GM21390 (cell line): ENCODE data around the gene SP3.

Source experiments
- ATAC-seq: cut with Tn5 transposase; IDR thresholded peaks from one replicate; pipeline ENCODE4 v1.9.1; 2021; ENCODE audit not compliant: unreplicated experiment

Gene SP3

DNA sequence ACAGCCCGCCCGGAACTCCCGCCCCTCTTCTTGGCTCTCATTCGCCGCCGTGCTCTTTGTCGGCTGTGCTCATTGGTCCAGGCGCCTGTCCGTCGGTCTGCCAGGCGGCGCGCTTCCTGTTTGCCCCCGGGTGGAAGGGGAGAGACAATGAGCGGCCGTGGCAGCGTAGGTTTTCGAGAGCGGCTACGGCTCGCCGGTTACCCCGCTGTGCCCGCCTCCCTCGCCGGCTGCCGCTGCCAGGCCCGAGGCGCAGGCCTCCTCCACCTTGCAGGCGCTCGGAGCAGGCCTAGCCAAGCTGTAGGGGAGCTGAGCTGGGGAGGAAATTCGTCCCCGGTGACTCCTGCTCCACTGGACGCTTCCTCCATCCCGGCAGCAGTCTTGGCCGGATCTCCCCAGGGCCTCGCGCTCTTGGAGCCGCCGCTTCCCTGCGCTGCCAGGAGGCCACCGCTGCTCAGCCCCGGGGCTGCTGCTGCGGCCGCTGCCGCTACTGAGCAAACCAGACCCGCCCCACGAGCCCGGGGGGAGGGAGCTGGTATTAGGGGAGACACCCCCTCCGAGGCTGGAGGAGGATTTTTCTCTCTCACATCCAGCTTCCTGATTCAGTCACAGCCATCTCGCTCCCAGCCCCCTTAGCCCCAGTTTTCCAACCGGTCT is at the start of gene SP3:
TSS of gene SP3 (minus strand) at position 2 of the 654 bp plus-strand sequence. CDS start 202 bp downstream, outside the sequence.
- peak; percentile 70 for ATAC-seq

- no peak for ATAC-seq
Measured at GRCh38 chr2:174014699-174015070, 49.5 kb upstream of the SP3 start.

DNA sequence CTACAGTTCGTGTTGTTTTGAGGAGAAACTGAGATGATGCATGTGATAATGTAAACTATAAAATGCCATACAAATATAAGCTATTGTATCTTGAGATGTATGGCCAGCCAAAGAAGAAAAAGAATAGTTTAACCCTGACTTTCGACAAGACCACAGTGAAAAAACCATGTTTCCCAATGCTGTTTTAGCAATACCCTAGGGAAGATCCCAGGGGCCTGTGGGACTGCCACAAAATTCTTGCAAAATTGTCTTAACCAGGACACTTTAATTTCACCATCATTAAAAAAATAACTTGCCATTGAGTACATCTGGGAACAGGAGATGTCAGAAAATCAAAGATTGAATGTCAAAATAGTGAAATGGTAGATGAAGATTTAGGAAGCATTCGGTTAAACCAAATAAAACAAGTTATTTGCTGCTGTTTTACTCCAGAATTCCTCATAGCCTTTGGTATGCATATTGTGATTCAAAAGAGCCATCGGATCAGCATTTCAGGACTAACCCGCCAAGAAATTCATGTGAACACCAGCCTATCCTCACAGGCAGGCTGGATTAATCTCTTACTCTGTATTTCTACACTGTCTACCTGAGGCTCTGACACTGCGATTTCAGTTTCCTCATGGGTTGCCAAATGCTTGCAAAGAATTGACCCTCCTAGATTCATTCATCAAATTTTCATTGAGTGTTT is 49.0 kb upstream of the SP3 start:
- no peak for ATAC-seq

DNA sequence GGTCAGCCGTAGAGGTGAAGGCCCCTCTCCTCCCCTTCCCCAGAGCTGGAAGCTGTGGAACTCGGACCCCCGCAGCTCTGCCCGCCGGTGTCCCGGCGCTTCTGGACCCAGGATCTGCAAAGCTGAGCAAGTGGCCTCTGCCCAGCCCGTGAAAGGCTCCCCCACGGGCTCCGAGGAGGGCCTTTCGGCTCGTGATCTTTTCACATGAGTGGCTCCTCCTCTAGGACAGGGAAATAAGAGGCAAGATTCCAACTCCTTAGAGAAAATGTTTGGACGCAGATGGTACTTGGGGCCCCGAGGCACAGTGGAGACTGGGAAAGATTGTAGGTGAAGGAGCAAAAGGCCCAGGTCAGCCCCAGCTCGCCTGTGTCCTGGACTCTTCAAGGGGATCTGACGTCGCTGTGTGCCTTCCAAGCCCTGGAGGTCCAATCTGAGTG is 48.2 kb upstream of the SP3 start:
- no peak for ATAC-seq

- no peak for ATAC-seq
Measured at GRCh38 chr2:174012347-174013314, 47.5 kb upstream of the SP3 start.

DNA sequence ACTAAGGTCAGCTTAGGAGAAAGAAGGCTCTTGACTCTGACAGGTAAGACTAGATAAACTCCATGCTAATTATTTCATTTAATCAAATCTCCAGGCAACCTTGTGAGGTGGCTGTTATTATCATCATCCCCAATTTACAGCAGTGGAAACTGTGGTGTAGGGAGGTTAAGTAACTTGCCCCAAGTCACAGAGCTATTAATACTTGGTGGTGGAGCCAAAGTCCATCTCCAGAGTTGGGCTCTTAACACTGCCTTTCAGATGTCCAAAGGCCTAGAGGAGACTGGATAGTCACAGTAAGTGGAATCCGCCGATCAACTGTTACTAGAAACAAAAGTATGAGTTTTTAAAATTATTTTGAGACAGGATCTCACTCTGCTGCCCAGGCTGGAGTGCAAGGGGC is 46.6 kb upstream of the SP3 start:
- ATAC-seq: no peak

- ATAC-seq: no peak
Measured at GRCh38 chr2:174011173-174011572, 46.0 kb upstream of the SP3 start.

DNA sequence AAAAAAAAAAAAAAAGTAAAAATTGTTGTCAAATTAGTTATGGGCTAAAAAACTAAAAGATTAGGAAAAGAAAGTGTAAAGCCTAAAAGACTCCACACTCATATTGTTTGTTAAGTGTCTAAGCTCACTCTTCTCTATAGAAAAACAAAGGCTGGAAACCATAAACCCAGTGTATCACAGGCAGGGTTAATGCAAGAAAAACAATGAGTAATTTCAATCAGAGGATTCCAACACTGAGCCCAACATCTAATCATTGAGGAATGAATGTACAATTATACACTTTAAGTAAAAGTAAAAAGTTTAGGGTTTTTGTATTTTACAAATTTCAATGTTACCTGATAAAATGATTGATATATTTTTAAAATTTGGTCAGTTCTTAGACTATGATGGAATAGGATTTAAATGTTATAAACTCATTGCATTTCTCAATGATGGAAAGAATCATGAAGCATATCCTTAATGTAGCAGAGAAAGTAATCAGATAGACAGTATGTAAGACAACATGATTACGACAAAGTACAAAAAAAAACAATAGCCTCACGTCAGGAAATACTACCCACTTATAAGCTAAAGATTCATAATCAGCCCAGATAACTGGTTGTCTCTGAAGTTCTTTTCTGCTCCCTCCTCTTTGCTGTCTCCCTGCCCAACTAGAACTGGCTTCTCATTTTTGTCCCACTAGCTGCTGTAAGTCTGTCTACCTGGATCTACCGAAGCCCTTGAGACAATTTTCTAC is 44.5 kb upstream of the SP3 start:
- ATAC-seq: no peak

GRCh38 chr2:174008720-174009119 is 43.5 kb upstream of the SP3 start:
- no peak for ATAC-seq

GRCh38 chr2:174007010-174007409 is 41.8 kb upstream of the SP3 start:
- ATAC-seq: no peak

- no peak for ATAC-seq
Measured at GRCh38 chr2:174005801-174006419, 40.7 kb upstream of the SP3 start.

DNA sequence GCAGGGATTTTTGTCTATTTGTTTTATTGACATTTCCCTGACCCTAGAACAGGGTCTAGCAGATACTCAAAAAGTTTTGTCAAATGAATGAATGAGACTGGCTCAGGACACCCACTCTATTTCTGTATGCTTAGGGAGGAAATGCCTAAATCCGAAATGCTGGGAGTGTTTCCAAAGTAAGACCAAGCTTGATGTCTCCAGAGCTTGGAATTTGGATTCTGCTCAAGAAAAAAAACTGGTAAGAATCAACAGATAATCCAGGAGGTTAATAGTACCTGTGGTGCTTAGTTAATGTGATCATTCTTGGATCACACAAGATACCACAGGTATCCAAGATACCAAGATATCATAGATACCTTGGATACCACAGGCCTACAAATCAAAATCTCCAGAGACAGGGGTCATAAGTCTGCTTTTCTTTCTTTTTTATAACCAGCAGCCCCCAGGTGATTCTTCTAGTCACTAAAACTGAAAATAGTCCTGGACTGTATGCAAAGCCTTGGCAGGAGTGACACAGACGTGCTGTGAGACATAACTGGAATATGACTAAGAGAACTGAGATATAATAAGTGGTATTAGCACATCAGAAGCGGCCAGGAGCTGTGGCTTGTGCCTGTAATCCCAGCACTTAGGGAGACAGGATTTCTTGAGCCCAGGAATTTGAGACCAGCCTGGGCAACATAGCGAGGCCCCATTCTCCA is 39.9 kb upstream of the SP3 start:
- ATAC-seq: peak; percentile 84

DNA sequence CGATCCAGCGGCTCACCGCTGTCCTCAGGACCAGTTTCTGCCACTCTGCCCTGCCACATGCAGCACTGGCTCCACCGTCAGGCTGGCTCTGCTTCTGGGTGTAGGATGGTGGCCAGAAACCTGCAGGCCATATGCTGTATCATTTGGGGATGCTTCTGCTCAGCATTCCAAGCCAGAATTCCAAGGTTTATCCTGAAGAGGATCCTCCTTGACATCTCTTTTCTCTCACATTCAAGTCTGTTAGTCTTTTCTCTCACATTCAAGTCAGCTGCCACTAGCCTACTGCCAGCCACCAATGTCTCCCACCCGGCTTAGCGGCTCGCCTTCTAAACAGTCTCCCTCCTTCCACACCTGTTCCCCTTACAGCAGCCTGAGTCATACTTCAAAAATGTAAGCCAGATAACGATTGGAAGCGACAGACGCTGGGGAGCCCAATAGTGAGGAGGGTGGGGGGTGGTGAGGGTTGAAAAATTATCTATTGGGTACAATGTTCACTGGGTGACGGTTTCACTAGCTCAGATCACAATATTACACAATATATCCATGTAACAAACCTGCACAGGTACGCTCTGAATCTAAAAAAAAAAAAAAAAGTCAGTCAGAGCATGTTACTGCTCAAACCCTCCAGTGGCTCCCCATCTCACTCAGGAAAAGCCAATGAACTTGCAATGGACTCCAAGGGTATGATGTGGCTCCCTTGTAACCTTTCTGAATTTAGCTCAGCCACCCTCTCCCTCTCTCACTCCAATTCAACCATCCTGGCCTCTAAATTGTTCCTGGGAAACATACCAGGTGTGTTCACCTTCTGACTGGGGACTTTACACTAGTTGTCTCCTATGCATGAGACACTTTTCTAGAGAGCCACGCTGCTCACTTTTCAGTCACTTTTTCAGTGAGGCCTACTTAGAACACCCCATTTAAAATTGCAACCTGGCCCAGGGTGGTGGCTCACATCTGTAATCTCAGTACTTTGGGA is 38.8 kb upstream of the SP3 start:
- no peak for ATAC-seq

- ATAC-seq: no peak
Measured at GRCh38 chr2:174002679-174003078, 37.5 kb upstream of the SP3 start.

GRCh38 chr2:174001107-174001506 is 35.9 kb upstream of the SP3 start:
- no peak for ATAC-seq

- no peak for ATAC-seq
Measured at GRCh38 chr2:173999724-174000123, 34.6 kb upstream of the SP3 start.

GRCh38 chr2:173999272-173999671 is 34.1 kb upstream of the SP3 start:
- ATAC-seq: no peak

GRCh38 chr2:173998386-173998785 is 33.2 kb upstream of the SP3 start:
- no peak for ATAC-seq

DNA sequence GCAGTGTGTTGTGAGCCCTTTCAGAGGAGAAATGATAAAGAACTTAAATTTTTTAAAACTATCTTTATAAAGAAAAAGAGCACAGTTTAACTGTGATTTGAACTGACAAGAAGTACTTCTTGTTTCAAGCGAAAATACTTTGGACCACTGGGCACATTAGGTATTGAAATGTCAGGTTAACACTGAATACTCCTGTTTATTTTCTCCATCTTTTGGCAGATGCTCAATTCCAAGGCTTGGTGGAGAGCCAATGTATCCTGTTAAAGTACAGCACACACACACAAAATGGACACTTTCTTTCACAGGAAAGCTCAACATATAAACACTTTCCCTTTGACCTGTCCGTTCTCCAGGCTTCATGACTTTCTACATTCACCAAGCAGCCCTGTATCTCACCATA is 32.6 kb upstream of the SP3 start:
- no peak for ATAC-seq
